ENCODE data around the gene SAMD14. TPM values are rescaled to one million over a fixed set of nuclear protein-coding genes. Genes with fewer than 3 reads are reported as not detected.

SAMD14 gene
- total RNA-seq, 1 experiment from 2014 or later, result 5.9 TPM

DNA sequence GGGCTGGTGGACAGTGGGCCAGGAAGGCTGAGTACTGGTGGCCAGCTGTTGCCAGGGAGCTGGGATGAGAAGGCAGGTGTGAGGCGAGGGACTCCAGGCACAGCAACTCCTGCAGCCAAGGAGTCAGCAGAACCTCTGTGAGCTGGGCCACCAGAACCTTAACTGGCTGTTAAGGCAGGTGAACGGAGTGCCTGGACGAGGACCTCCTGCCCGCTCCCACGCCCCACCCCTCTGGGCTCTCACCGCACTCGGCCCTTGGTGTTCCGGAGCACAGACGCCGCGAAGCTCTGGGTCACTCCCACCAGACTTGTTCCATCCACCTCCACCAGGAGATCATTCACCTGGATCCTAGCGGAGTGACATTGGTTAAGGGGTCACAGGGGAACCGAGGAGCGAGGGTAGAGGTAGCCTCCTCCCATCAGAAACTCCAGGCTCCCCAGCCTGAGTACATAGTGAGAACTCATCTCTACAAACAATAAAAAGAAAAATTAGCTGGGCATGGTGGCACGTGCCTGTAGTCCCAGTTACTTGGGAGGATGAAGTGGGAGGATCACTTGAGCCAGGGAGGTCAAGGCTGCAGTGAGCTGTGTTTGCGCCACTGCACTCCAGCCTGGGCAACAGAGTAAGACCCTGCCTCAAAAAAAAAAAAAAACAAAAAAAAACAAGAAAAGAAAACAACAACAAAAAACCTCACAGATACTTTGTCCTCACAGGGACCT lies 11.2 kb upstream of the SAMD14 start:
- no peaks in the 10 kb centered on the region for H3K9me3 Mint-ChIP-seq
- POLR2A ChIA-PET, result no interaction called here
- H3K36me3 Mint-ChIP-seq, result peaks cover 52% of the 10 kb centered on the region
- CTCF ChIA-PET, result interaction anchor here (1.0 to 4.6 kb wide), 8 partner anchors 9 to 148 kb away, joined by 3 to 52 read pairs (median 8); partner anchors contain the start of genes PPP1R9B, SGCA and TMEM92
- DNase-seq (ENCODE audit: low spot score) (no peak), ATAC-seq (no peak)
- no peak overlapping the region for H3K4me3 Mint-ChIP-seq
- H3K4me1 Mint-ChIP-seq, result peaks cover 15% of the 10 kb centered on the region
- H3K27ac Mint-ChIP-seq, result no peak overlapping the region
- TF ChIP-seq, protein P1, sequence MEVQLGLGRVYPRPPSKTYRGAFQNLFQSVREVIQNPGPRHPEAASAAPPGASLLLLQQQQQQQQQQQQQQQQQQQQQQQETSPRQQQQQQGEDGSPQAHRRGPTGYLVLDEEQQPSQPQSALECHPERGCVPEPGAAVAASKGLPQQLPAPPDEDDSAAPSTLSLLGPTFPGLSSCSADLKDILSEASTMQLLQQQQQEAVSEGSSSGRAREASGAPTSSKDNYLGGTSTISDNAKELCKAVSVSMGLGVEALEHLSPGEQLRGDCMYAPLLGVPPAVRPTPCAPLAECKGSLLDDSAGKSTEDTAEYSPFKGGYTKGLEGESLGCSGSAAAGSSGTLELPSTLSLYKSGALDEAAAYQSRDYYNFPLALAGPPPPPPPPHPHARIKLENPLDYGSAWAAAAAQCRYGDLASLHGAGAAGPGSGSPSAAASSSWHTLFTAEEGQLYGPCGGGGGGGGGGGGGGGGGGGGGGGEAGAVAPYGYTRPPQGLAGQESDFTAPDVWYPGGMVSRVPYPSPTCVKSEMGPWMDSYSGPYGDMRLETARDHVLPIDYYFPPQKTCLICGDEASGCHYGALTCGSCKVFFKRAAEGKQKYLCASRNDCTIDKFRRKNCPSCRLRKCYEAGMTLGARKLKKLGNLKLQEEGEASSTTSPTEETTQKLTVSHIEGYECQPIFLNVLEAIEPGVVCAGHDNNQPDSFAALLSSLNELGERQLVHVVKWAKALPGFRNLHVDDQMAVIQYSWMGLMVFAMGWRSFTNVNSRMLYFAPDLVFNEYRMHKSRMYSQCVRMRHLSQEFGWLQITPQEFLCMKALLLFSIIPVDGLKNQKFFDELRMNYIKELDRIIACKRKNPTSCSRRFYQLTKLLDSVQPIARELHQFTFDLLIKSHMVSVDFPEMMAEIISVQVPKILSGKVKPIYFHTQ (CRISPR knock-in tag; IDR thresholded peaks at IDR 0.05), result no peak
- TF ChIP-seq, protein P2, sequence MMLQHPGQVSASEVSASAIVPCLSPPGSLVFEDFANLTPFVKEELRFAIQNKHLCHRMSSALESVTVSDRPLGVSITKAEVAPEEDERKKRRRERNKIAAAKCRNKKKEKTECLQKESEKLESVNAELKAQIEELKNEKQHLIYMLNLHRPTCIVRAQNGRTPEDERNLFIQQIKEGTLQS (CRISPR knock-in tag; conservative IDR thresholded peaks at IDR 0.05), result no peak
- TF ChIP-seq CREB1 (CRISPR knock-in tag; IDR thresholded peaks at IDR 0.05), result no peak
- H3K27me3 Mint-ChIP-seq (ENCODE audit: low read depth), result no peaks in the 10 kb centered on the region

DNA sequence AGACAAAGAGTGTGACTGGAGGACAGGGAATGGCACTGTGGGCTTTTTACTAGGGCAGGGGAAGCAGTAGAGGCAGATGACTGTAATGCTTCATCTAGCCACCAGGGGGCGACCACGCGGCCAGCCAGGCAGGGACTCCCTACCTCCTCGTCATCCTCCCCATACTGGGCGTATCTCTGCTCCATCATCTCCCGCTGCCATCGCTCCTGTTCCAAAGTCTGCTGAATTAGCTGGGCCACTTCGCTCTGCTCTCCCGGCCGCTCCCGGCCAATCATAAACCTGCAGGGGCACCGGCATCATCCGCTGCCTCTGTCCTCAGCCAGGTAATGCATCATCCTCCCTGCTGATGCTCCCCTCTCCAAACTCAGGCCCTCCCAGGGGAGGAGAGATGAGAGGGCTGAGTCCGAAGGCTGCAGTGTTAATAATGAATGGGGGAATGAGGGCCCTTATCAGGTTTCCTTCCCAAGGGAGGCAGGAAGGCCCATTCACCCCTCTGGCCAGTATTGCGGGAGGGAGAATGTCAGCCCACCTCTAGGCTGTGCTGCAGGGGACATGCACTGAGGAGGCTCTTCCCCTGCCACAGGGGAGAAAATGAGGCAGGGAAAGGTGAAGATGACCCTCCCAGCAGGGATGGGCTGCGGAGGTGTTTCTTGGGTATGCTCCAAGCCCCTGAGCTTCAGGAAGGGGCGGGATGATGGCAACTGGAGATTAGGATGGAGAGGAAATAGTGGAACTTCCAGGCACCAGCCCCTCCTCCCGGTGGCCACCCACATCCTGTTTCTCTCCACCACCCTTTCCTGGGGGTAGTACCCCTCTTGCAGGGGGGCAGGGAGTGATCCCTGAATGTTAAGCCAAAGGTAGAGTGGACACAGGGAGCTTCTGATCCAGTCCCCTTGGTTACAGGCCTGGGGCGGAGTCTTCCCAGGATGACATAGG lies 10.3 kb upstream of the SAMD14 start:
- H3K27me3 Mint-ChIP-seq (ENCODE audit: low read depth), result no peaks in the 10 kb centered on the region
- TF ChIP-seq ZNF263 (CRISPR knock-in tag; IDR thresholded peaks at IDR 0.05; ENCODE audit: low read depth) (0 out of 2 replicates have a peak, but pooled peaks have one; percentile 47), NFYB (CRISPR knock-in tag; conservative IDR thresholded peaks at IDR 0.05; ENCODE audit: low read depth) (no peak), KAT7 (CRISPR knock-in tag; IDR thresholded peaks at IDR 0.05; ENCODE audit: borderline replicate concordance) (no peak), TCF7 (CRISPR knock-in tag; IDR thresholded peaks at IDR 0.05; ENCODE audit: low read depth) (no peak), ZNF423 (CRISPR knock-in tag; IDR thresholded peaks at IDR 0.05) (0 out of 2 replicates have a peak, but pooled peaks have one; percentile 15), ZNF317 (CRISPR knock-in tag; IDR thresholded peaks at IDR 0.05; ENCODE audit: borderline replicate concordance, low read depth) (peak; percentile 100)
- TF ChIP-seq, protein P3, sequence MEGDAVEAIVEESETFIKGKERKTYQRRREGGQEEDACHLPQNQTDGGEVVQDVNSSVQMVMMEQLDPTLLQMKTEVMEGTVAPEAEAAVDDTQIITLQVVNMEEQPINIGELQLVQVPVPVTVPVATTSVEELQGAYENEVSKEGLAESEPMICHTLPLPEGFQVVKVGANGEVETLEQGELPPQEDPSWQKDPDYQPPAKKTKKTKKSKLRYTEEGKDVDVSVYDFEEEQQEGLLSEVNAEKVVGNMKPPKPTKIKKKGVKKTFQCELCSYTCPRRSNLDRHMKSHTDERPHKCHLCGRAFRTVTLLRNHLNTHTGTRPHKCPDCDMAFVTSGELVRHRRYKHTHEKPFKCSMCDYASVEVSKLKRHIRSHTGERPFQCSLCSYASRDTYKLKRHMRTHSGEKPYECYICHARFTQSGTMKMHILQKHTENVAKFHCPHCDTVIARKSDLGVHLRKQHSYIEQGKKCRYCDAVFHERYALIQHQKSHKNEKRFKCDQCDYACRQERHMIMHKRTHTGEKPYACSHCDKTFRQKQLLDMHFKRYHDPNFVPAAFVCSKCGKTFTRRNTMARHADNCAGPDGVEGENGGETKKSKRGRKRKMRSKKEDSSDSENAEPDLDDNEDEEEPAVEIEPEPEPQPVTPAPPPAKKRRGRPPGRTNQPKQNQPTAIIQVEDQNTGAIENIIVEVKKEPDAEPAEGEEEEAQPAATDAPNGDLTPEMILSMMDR (IDR thresholded peaks at IDR 0.05), result peak; percentile 99
- TF ChIP-seq, protein P4, sequence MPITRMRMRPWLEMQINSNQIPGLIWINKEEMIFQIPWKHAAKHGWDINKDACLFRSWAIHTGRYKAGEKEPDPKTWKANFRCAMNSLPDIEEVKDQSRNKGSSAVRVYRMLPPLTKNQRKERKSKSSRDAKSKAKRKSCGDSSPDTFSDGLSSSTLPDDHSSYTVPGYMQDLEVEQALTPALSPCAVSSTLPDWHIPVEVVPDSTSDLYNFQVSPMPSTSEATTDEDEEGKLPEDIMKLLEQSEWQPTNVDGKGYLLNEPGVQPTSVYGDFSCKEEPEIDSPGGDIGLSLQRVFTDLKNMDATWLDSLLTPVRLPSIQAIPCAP (CRISPR knock-in tag; IDR thresholded peaks at IDR 0.05), result no peak
- TF ChIP-seq, protein P5, sequence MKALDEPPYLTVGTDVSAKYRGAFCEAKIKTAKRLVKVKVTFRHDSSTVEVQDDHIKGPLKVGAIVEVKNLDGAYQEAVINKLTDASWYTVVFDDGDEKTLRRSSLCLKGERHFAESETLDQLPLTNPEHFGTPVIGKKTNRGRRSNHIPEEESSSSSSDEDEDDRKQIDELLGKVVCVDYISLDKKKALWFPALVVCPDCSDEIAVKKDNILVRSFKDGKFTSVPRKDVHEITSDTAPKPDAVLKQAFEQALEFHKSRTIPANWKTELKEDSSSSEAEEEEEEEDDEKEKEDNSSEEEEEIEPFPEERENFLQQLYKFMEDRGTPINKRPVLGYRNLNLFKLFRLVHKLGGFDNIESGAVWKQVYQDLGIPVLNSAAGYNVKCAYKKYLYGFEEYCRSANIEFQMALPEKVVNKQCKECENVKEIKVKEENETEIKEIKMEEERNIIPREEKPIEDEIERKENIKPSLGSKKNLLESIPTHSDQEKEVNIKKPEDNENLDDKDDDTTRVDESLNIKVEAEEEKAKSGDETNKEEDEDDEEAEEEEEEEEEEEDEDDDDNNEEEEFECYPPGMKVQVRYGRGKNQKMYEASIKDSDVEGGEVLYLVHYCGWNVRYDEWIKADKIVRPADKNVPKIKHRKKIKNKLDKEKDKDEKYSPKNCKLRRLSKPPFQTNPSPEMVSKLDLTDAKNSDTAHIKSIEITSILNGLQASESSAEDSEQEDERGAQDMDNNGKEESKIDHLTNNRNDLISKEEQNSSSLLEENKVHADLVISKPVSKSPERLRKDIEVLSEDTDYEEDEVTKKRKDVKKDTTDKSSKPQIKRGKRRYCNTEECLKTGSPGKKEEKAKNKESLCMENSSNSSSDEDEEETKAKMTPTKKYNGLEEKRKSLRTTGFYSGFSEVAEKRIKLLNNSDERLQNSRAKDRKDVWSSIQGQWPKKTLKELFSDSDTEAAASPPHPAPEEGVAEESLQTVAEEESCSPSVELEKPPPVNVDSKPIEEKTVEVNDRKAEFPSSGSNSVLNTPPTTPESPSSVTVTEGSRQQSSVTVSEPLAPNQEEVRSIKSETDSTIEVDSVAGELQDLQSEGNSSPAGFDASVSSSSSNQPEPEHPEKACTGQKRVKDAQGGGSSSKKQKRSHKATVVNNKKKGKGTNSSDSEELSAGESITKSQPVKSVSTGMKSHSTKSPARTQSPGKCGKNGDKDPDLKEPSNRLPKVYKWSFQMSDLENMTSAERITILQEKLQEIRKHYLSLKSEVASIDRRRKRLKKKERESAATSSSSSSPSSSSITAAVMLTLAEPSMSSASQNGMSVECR (CRISPR knock-in tag; IDR thresholded peaks at IDR 0.05; ENCODE audit: borderline replicate concordance), result no peak
- peak; percentile 91 for ATAC-seq
- 0 out of 2 replicates have a peak overlapping the region, but pooled peaks have one; percentile 14 for H3K4me3 Mint-ChIP-seq
- ChIA-PET CTCF (interaction anchor here (0.5 to 4.6 kb wide), 20 partner anchors 10 to 620 kb away, joined by 3 to 52 read pairs (median 4); partner anchors contain the start of genes PPP1R9B, SAMD14, SGCA and TMEM92), POLR2A (no interaction called here)
- DNase-seq (ENCODE audit: low spot score), result peak; percentile 90
- no peak overlapping the region for H3K27ac Mint-ChIP-seq
- H3K4me1 Mint-ChIP-seq, result peaks cover 14% of the 10 kb centered on the region
- H3K9me3 Mint-ChIP-seq, result no peaks in the 10 kb centered on the region
- peaks cover 52% of the 10 kb centered on the region for H3K36me3 Mint-ChIP-seq

Data from WTC11 (cell line).